GM21786 (cell line): ENCODE measurements around the gene SNRNP70.

Experiments used
- ATAC-seq: cut with Tn5 transposase; IDR thresholded peaks from one replicate; pipeline ENCODE4 v1.9.1; 2021; ENCODE audit not compliant: unreplicated experiment

Gene SNRNP70

DNA sequence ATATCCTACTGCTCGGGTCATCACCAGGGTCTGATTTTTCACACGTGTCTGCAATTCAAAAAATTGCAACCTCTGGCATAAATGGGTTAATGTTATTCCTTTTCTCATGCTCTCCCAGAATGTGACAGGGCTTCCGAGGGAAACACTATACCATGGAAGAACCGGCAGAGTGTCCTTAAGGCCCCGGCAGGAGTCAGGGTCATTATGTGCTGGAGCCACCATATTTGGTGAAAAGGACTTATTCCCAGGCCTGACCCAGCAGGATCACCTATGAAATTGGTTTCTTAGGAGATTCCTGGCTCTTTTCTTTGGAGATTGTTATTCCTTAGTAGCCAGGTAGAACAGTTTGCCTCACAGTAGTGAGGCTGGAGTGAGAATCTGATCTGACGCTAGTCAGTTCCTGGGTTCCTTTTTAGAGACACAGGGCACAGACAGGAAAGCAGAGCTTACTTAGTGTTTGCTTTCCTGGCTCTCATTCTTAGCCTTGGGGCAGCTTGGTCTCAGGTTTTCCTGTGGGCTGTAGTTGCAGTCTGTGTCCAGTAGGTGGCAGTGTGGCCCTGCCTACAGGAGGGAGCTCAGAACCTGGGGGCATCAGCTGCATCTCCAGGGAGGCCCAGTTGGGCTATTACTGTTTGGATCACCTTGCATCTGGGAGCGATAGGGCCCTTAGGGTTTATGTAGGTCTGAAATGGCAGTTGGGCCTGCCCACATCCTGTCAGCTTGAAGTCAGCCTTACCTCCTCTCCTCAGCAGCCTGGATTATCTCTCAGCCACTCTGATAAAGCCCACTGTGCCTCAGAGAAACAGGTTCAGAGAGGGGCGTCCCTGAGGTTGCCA lies 12.4 kb downstream of the SNRNP70 start:
- no peak for ATAC-seq

DNA sequence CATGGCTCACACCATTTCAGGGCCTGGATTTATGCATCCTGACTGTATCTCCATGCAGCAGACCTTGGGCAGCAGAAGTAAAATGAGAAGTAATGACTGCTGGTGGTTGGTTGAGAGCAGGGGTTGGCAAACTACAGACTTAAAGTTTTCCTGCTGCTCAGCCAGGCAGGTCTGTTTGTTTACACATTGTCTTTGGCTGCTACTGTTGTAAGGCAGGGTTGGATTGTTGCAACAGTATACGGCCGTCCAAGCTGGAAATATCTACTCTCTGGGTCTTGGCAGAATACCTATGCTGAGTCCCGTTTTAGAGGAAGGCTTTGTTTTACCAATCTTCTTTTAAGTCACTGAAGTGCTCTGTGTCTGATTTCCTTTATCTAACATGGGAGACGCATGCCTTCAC lies 13.5 kb downstream of the SNRNP70 start:
- no peak for ATAC-seq

- ATAC-seq: no peak
Measured at GRCh38 chr19:49101160-49101559, 15.9 kb downstream of the SNRNP70 start.

DNA sequence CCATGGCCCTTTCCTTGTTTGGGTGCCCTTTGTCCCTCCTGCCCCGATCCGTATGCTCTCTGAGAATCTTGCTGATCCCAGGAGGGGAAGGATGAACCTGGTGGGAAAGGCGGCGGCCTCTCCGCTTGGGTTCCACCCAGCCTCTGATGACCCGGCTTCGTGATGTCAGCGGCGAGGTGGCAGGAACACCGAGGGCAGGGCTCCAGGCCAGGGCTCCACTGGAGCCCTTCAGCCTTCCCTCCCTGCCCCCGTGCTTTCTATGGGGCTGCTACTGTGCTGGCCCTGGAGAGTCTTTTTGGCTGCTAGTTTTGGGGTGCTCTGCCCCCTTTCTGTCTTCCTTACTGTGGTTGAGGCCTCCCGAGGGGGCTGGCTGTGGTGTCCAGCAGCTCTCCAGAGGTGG lies 17.1 kb downstream of the SNRNP70 start:
- ATAC-seq: no peak

- no peak for ATAC-seq
Measured at GRCh38 chr19:49103331-49104085, 18.3 kb downstream of the SNRNP70 start.

GRCh38 chr19:49104229-49104864 lies 19.1 kb downstream of the SNRNP70 start:
- no peak for ATAC-seq

DNA sequence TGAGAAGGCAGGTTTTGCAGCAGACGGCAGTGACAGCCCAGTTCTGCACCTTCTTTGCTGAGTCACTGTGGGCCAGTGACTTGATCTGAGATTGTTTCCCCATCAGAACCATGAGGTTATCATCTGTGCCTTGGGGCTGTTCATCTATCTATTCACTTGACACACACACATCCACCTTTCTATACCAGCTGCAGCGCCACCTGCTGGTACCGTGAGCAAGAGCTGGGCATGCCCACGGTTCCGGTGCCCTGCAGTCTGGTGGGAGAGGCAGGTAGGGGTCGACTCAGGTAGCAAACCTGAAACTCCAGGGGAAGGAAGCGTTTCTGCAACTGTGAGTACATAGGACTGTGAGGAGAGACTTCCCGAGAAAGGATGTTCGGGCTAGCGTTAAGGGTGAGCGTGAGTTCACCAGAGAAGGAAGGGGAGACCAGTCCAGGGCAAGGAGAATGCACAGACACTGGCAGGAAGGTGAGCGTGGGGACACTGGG lies 21.4 kb downstream of the SNRNP70 start:
- no peak for ATAC-seq

DNA sequence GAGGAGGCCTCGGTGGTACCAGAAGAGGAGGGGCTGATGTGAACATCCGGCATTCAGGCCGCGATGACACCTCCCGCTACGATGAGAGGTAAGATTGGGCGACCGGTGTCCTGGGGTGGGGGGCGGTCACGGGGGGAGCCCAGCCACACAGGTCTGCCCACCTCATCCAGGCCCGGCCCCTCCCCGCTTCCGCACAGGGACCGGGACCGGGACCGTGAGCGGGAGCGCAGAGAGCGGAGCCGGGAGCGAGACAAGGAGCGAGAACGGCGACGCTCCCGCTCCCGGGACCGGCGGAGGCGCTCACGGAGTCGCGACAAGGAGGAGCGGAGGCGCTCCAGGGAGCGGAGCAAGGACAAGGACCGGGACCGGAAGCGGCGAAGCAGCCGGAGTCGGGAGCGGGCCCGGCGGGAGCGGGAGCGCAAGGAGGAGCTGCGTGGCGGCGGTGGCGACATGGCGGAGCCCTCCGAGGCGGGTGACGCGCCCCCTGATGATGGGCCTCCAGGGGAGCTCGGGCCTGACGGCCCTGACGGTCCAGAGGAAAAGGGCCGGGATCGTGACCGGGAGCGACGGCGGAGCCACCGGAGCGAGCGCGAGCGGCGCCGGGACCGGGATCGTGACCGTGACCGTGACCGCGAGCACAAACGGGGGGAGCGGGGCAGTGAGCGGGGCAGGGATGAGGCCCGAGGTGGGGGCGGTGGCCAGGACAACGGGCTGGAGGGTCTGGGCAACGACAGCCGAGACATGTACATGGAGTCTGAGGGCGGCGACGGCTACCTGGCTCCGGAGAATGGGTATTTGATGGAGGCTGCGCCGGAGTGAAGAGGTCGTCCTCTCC lies 22.6 kb downstream of the SNRNP70 start:
- no peak for ATAC-seq

DNA sequence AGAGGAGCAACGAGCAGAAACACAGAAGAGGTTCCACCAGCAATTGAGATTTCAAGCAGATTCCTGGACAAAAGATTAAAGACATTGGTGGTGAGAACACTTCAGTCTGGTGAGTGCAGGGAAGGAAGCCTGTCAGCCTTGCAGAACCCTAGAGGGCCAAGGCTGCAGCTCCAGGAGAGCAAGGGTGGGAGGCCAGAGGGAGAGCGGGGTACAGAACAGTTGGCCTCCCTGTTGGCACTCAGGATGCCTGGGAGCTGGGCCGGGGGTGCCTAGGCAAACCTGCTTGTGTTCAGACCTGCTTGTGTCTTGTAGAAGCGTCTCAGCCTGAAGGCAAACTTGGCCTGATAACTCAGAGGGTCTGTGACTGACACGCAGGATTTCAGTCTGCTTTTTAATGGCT lies 23.8 kb downstream of the SNRNP70 start:
- ATAC-seq: no peak

DNA sequence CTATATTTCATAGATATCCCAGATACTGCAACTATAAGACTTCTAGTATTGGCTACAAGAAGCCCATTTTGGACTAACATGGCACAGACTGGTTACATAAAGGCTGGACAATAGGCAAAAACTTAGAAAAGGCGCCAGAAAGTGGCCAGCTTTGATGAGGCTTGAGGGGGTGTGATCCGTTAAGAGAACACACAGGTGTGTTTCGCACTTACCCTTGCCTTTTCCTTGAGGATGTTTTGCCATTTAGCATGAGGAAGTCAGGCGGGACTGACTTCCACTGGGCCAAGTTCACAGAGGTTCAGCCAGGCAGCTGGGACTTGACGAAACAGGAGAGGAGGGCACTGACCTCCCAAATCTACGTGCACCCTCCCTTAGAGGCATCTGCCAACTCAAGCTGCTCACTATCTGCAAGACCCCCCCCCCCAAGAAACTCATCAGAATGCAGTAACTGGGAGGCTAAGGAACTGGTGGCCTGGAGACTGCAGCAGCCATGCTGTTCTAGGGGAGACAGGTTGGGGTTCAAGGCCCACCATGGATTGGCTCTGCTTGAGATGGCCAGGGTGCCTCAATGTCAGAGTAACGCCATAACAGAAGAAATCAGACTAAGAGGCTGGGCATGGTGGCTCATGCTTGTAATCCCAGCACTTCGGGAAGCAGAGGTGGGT lies 24.4 kb downstream of the SNRNP70 start:
- no peak for ATAC-seq

- ATAC-seq: no peak
Measured at GRCh38 chr19:49110567-49110966, 25.3 kb downstream of the SNRNP70 start.

GRCh38 chr19:49111218-49111998 lies 26.2 kb downstream of the SNRNP70 start:
- ATAC-seq: no peak

- ATAC-seq: no peak
Measured at GRCh38 chr19:49113762-49114629, 28.7 kb downstream of the SNRNP70 start, which contains the start of gene LIN7B. Gene LIN7B (plus strand): TSS chr19:49114370. CDS start chr19:49114405, 35 bp downstream.

DNA sequence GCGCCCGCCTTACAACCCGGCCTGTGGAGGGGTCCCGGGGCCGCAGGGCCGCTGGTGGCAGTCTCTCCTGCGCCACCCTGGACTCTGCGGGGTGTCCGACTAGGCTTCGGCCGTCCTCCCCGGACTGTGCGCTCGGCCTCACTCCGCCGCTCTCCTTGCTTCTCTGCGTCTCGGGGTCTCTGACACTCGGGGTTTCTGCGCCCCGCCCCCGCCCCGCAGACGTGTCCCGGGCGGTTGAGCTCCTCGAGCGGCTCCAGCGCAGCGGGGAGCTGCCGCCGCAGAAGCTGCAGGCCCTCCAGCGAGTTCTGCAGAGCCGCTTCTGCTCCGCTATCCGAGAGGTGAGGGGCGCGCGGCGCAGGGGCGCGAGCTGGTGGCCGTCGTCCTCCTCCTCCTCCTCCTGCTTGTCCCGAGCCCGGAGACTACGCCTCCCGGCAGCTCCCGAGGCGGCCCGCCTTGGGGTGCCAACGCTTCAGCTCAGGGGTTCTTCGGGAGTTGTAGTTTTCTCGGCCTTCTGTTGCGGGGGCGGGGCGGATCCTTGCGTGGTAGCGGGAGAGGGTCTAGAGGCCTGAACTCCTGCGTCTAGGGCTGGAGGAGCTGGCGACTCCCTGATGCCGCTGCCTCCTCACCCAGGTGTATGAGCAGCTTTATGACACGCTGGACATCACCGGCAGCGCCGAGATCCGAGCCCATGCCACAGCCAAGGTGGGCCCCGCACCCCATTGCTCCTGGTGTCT lies 29.5 kb downstream of the SNRNP70 start:
- ATAC-seq: no peak

- ATAC-seq: no peak
Measured at GRCh38 chr19:49116544-49116943, 31.3 kb downstream of the SNRNP70 start.

GRCh38 chr19:49117677-49118564 lies 32.7 kb downstream of the SNRNP70 start:
- ATAC-seq: no peak
